Thyroid gland (tissue), 4 donors: ENCODE measurements around the gene DCX. TPM values are rescaled to one million over a fixed set of nuclear protein-coding genes. Genes with fewer than 3 reads are reported as not detected.

ENCODE experiments used
- DNase-seq, 2 donors: peaks; one replicate each; pipeline ENCODE4 v3.0.0-alpha.2; 2019
- H3K27ac ChIP-seq, 3 donors: fragments of 200-600 bp; sonication (generic); 1 replicate in 2 of 3; 2 replicates in 1 of 3; pipeline ENCODE4 v1.5.1; 2016 to 2019; ENCODE audit warnings: mild to moderate bottlenecking in 1 of 3, moderate library complexity in 1 of 3
- H3K27me3 ChIP-seq: fragments of 200-600 bp; sonication (generic); one replicate; pipeline ENCODE4 v1.5.1; 2019
- H3K36me3 ChIP-seq, 2 donors: fragments of 200-600 bp; sonication (generic); one replicate each; pipeline ENCODE4 v1.5.1; 2016 to 2019
- H3K4me1 ChIP-seq, 2 donors: fragments of 200-600 bp; sonication (generic); one replicate each; pipeline ENCODE4 v1.5.1; 2017 to 2019
- H3K4me3 ChIP-seq, 3 donors: fragments of 200-600 bp; sonication (generic); replicated peaks in 1 of 3; 1 replicate in 2 of 3; 2 replicates in 1 of 3; pipeline ENCODE4 v1.5.1; 2016; ENCODE audit warnings: mild to moderate bottlenecking in 1 of 3
- H3K9me3 ChIP-seq: fragments of 200-600 bp; sonication (generic); one replicate; pipeline ENCODE4 v1.5.1; 2017
- CTCF ChIP-seq, 6 experiments: fragments of 200-600 bp in 3 of 6; fragments of 450-650 bp in 3 of 6; sonication (generic) in 3 of 6; IDR thresholded peaks; one replicate each; pipeline ENCODE4 v1.5.1; 2016 to 2019; ENCODE audit warnings: antibody characterized with exemption in 6 of 6, mild to moderate bottlenecking in 2 of 6, inconsistent platforms in 1 of 6, moderate library complexity in 1 of 6
- POLR2A ChIP-seq, 2 donors: fragments of 450-650 bp; IDR thresholded peaks; one replicate each; pipeline ENCODE4 v1.6.1; 2017; ENCODE audit warnings: antibody characterized with exemption in 2 of 2, mild to moderate bottlenecking in 2 of 2, moderate library complexity in 1 of 2
- WGBS, 2 donors: methylation state at CpG; one replicate each; pipeline ENCODE4 v1.1.5; 2017; 5-methylcytosine and 5-hydroxymethylcytosine counted together
- intact Hi-C: fragments of 100-400 bp; cut with DNase I; formaldehyde crosslinking; loops from one replicate; pipeline ENCODE4 v1.15.1; 2023
- total RNA-seq, 4 donors: library from RNA; depleted of rRNA; stranded (reverse); fragments of >200 nt; gene quantifications; one replicate each; pipeline ENCODE4 v1.2.3, GENCODE V29; 2016

Gene DCX
- total RNA-seq, 4 donors from 2014 or later: not detected

GRCh38 chrX:111376486-111376885, 35.5 kb downstream of the DCX start:
- 47 to 58% methylated on average over 3 of the region's 3 CpGs for WGBS, 2 donors

GRCh38 chrX:111375747-111376146, 36.2 kb downstream of the DCX start:
- TF ChIP-seq CTCF (IDR thresholded peaks at IDR 0.05) (no peak), POLR2A (IDR thresholded peaks at IDR 0.05) (no peak)
- no peaks in the 10 kb centered on the region for H3K27me3 ChIP-seq
- no peak overlapping the region for H3K4me3 ChIP-seq
- DNase-seq: no peak
- H3K36me3 ChIP-seq: no peaks in the 10 kb centered on the region
- WGBS, 2 donors: 8 to 31% methylated on average over 2 of the region's 2 CpGs
- no peak overlapping the region for H3K27ac ChIP-seq
- intact Hi-C loops: no loop called here
- H3K4me1 ChIP-seq: no peaks in the 10 kb centered on the region
- H3K9me3 ChIP-seq: no peaks in the 10 kb centered on the region

More at GRCh38 chrX:111376486-111376885, 35.5 kb downstream of the DCX start:
- Histone ChIP-seq H3K27me3 (no peaks in the 10 kb centered on the region), H3K4me1 (no peaks in the 10 kb centered on the region), H3K9me3 (no peaks in the 10 kb centered on the region), H3K36me3 (no peaks in the 10 kb centered on the region), H3K4me3 (no peak overlapping the region), H3K27ac (no peak overlapping the region)
- intact Hi-C loops: no loop called here
- no peak for DNase-seq
- TF ChIP-seq POLR2A (IDR thresholded peaks at IDR 0.05) (no peak), CTCF (IDR thresholded peaks at IDR 0.05) (no peak)

GRCh38 chrX:111372086-111372485, 39.9 kb downstream of the DCX start:
- Histone ChIP-seq H3K4me3 (no peak overlapping the region), H3K4me1 (no peaks in the 10 kb centered on the region), H3K36me3 (no peaks in the 10 kb centered on the region), H3K27ac (no peak overlapping the region), H3K9me3 (no peaks in the 10 kb centered on the region), H3K27me3 (no peaks in the 10 kb centered on the region)
- WGBS, 2 donors: 55 to 67% methylated on average over 3 to 5 of the region's 5 CpGs
- intact Hi-C loops: no loop called here
- TF ChIP-seq POLR2A (IDR thresholded peaks at IDR 0.05) (no peak), CTCF (IDR thresholded peaks at IDR 0.05) (no peak)
- no peak for DNase-seq

- Histone ChIP-seq H3K4me1 (no peaks in the 10 kb centered on the region), H3K9me3 (no peaks in the 10 kb centered on the region), H3K27me3 (no peaks in the 10 kb centered on the region), H3K4me3 (no peak overlapping the region), H3K27ac (no peak overlapping the region), H3K36me3 (no peaks in the 10 kb centered on the region)
- TF ChIP-seq CTCF (IDR thresholded peaks at IDR 0.05) (no peak), POLR2A (IDR thresholded peaks at IDR 0.05) (no peak)
- WGBS, 2 donors: 90 to 93% methylated on average over 2 of the region's 2 CpGs
- intact Hi-C loops: no loop called here
- no peak for DNase-seq
Observed at GRCh38 chrX:111365770-111366325, 46.1 kb downstream of the DCX start.

GRCh38 chrX:111363741-111364140, 48.3 kb downstream of the DCX start:
- 91 to 95% methylated on average over 3 of the region's 3 CpGs for WGBS, 2 donors
- no peak for DNase-seq
- Histone ChIP-seq H3K36me3 (no peaks in the 10 kb centered on the region), H3K27ac (no peak overlapping the region), H3K27me3 (no peaks in the 10 kb centered on the region), H3K9me3 (no peaks in the 10 kb centered on the region), H3K4me1 (no peaks in the 10 kb centered on the region), H3K4me3 (no peak overlapping the region)
- no peak for TF ChIP-seq CTCF (IDR thresholded peaks at IDR 0.05)
- no peak for TF ChIP-seq POLR2A (IDR thresholded peaks at IDR 0.05)
- intact Hi-C loops: no loop called here
